HUDEP-2 (cell line): ENCODE measurements around the gene KCNV2.

Experiments used
- DNase-seq, 76 experiments: peaks; one replicate each; lab custom pipeline; 2025; ENCODE audit not compliant: unreplicated experiment in 76 of 76; lab: John Stamatoyannopoulos, UW

The KCNV2 gene

GRCh38 chr9:2718698-2719033 lies 1.4 kb downstream of the KCNV2 start:
- DNase-seq, result no peak

GRCh38 chr9:2720179-2720654 lies 2.9 kb downstream of the KCNV2 start:
- DNase-seq, result no peak

GRCh38 chr9:2722715-2723114 lies 5.4 kb downstream of the KCNV2 start:
- peak in 1 of 76 experiments; percentile 3 for DNase-seq

- DNase-seq, result no peak
Measured at GRCh38 chr9:2723376-2724065, 6.2 kb downstream of the KCNV2 start.

GRCh38 chr9:2725126-2725525 lies 7.8 kb downstream of the KCNV2 start:
- DNase-seq, result no peak

- no peak for DNase-seq
Measured at GRCh38 chr9:2725898-2726649, 8.8 kb downstream of the KCNV2 start.

GRCh38 chr9:2726650-2727340 lies 9.5 kb downstream of the KCNV2 start:
- DNase-seq, result no peak

GRCh38 chr9:2727374-2727773 lies 10.1 kb downstream of the KCNV2 start:
- peak in 20 of 76 experiments; percentile 3 to 55 (median 18) for DNase-seq

- DNase-seq, result peak in 18 of 76 experiments; percentile 11 to 44 (median 24)
Measured at GRCh38 chr9:2727966-2728613, 10.8 kb downstream of the KCNV2 start.

GRCh38 chr9:2729003-2729402 lies 11.7 kb downstream of the KCNV2 start:
- no peak for DNase-seq

- no peak for DNase-seq
Measured at GRCh38 chr9:2729721-2730120, 12.4 kb downstream of the KCNV2 start.

- no peak for DNase-seq
Measured at GRCh38 chr9:2730971-2731370, 13.7 kb downstream of the KCNV2 start.

- DNase-seq, result no peak
Measured at GRCh38 chr9:2732492-2732891, 15.2 kb downstream of the KCNV2 start.

- no peak for DNase-seq
Measured at GRCh38 chr9:2740616-2741015, 23.3 kb downstream of the KCNV2 start.

GRCh38 chr9:2741441-2742158 lies 24.3 kb downstream of the KCNV2 start:
- no peak for DNase-seq

GRCh38 chr9:2742214-2742613 lies 24.9 kb downstream of the KCNV2 start:
- DNase-seq, result no peak

- DNase-seq, result peak in 10 of 76 experiments; percentile 3 to 59 (median 20)
Measured at GRCh38 chr9:2743937-2744529, 26.7 kb downstream of the KCNV2 start.

- DNase-seq, result no peak
Measured at GRCh38 chr9:2745560-2746380, 28.5 kb downstream of the KCNV2 start.

GRCh38 chr9:2749485-2749884 lies 32.2 kb downstream of the KCNV2 start:
- no peak for DNase-seq
